Endothelial cell of umbilical vein (primary cell): Measurements from ENCODE around the gene TMEM129. TPM values are rescaled to one million over a fixed set of nuclear protein-coding genes. Genes with fewer than 3 reads are reported as not detected.

ENCODE experiments used
- BruUV-seq: library from RNA; stranded (reverse); fragments of 400-500 nt; replicated peaks from 2 replicates; lab custom pipeline; 2021; lab: Mats Ljungman, UMichigan
- CTCF ChIA-PET: fragments of 300-600, 350-600 bp; sonication (Branson Sonifier 250); formaldehyde crosslinking; loops from one replicate; lab custom pipeline; 2021; ENCODE audit warnings: antibody characterized with exemption, inconsistent platforms; lab: Charles Lee
- POLR2A ChIA-PET: fragments of 300-600, 350-600 bp; sonication (Branson Sonifier 250); formaldehyde crosslinking; loops from one replicate; lab custom pipeline; 2021; ENCODE audit warnings: antibody characterized with exemption, inconsistent platforms; lab: Charles Lee
- DNase-seq: peaks from one replicate; pipeline ENCODE4 v3.0.0-alpha.2; 2011; ENCODE audit warnings: low read depth, low spot score
- FAIRE-seq: peaks from 2 replicates; lab custom pipeline; 2011; peaks lifted over from hg19 to GRCh38; lab: Jason Lieb, UNC
- H2AFZ ChIP-seq: 2 replicates; pipeline ENCODE4 v1.6.0; 2012; ENCODE audit warnings: low read depth, low read length, control low read depth, inconsistent platforms
- H3K27ac ChIP-seq: 2 replicates; pipeline ENCODE4 v1.5.1; 2011; ENCODE audit warnings: low read depth, mild to moderate bottlenecking, control low read depth, low read length, moderate library complexity; ENCODE audit not compliant: insufficient read depth
- H3K27me3 ChIP-seq, 2 experiments: 2 replicates each; pipeline versions ENCODE4 v1.6.0 to v1.6.1; 2011; ENCODE audit warnings: low read length in 2 of 2, mixed read lengths in 1 of 2; ENCODE audit not compliant: control insufficient read depth in 2 of 2, insufficient read depth in 2 of 2
- H3K36me3 ChIP-seq, 2 experiments: 2 replicates in 1 of 2; 3 replicates in 1 of 2; pipeline ENCODE4 v1.5.1; 2011; ENCODE audit warnings: low read length in 2 of 2, mild to moderate bottlenecking in 1 of 2, moderate library complexity in 1 of 2; ENCODE audit not compliant: control insufficient read depth in 2 of 2, insufficient read depth in 2 of 2; ENCODE audit errors: extremely low read depth in 1 of 2
- H3K4me1 ChIP-seq: 3 replicates; pipeline ENCODE4 v1.5.1; 2011; ENCODE audit warnings: mild to moderate bottlenecking, low read length; ENCODE audit not compliant: control insufficient read depth, insufficient read depth; ENCODE audit errors: extremely low read depth
- H3K4me2 ChIP-seq: 2 replicates; pipeline ENCODE4 v1.6.1; 2011; ENCODE audit warnings: low read length, control low read depth, mixed read lengths; ENCODE audit not compliant: insufficient read depth
- H3K4me3 ChIP-seq, 3 experiments: fragments of 200-600 bp in 1 of 3; sonication (generic), shearing (Covaris generic) in 1 of 3; replicated peaks in 1 of 3; 2 replicates each; pipeline ENCODE4 v1.5.1; 2011 to 2016; ENCODE audit warnings: control low read depth in 3 of 3, low read length in 3 of 3, mild to moderate bottlenecking in 2 of 3, inconsistent platforms in 1 of 3, low read depth in 1 of 3, moderate library complexity in 1 of 3; ENCODE audit not compliant: insufficient read depth in 1 of 3
- H3K79me2 ChIP-seq: 2 replicates; pipeline ENCODE4 v1.6.0; 2012; ENCODE audit warnings: low read length, inconsistent platforms; ENCODE audit not compliant: control insufficient read depth, insufficient read depth
- H3K9ac ChIP-seq: replicated peaks from 2 replicates; pipeline ENCODE3; 2011; ENCODE audit warnings: low read length, control low read depth; ENCODE audit not compliant: insufficient read depth; ENCODE audit errors: extremely low read depth
- H3K9me1 ChIP-seq: replicated peaks from 3 replicates; pipeline ENCODE4 v1.6.0; 2011; ENCODE audit warnings: mild to moderate bottlenecking, low read length; ENCODE audit not compliant: control insufficient read depth, insufficient read depth; ENCODE audit errors: extremely low read depth
- H3K9me3 ChIP-seq: replicated peaks from 2 replicates; pipeline ENCODE4 v1.5.1; 2012; ENCODE audit warnings: low read length, inconsistent platforms; ENCODE audit not compliant: control insufficient read depth, insufficient read depth
- H4K20me1 ChIP-seq: replicated peaks from 2 replicates; pipeline ENCODE3; 2011; ENCODE audit warnings: mild to moderate bottlenecking, low read length; ENCODE audit not compliant: control insufficient read depth, insufficient read depth; ENCODE audit errors: extremely low read depth
- CTCF ChIP-seq, 2 donors: IDR thresholded peaks; 1 replicate in 1 of 2; 2 replicates in 1 of 2; pipeline ENCODE4 v1.5.1; 2011; ENCODE audit warnings: low read length in 2 of 2, mild to moderate bottlenecking in 2 of 2, moderate library complexity in 2 of 2, control low read depth in 1 of 2, inconsistent platforms in 1 of 2, low read depth in 1 of 2; ENCODE audit not compliant: insufficient read depth in 1 of 2; ENCODE audit errors: extremely low read depth in 1 of 2
- EZH2 ChIP-seq: IDR thresholded peaks from 2 replicates; pipeline ENCODE4 v1.6.1; 2012; ENCODE audit warnings: borderline replicate concordance, low read depth, mild to moderate bottlenecking, moderate library complexity, low read length, inconsistent platforms; ENCODE audit not compliant: severe bottlenecking
- FOS ChIP-seq: IDR thresholded peaks from 2 replicates; pipeline ENCODE4 v1.6.1; 2011; ENCODE audit warnings: mild to moderate bottlenecking, low read length, moderate library complexity, borderline replicate concordance; ENCODE audit not compliant: insufficient read depth
- GATA2 ChIP-seq: IDR thresholded peaks from 2 replicates; pipeline ENCODE4 v1.7.0; 2011; ENCODE audit warnings: low read depth, mild to moderate bottlenecking, moderate library complexity, mixed read lengths, low read length; ENCODE audit not compliant: insufficient read length, insufficient read depth
- JUN ChIP-seq: IDR thresholded peaks from 2 replicates; pipeline ENCODE4 v1.6.1; 2011; ENCODE audit warnings: borderline replicate concordance, low read depth; ENCODE audit not compliant: insufficient read length, insufficient read depth
- MAX ChIP-seq: IDR thresholded peaks from 2 replicates; pipeline ENCODE4 v1.6.1; 2011; ENCODE audit not compliant: insufficient read depth, insufficient read length
- POLR2AphosphoS5 ChIP-seq: IDR thresholded peaks from 2 replicates; pipeline ENCODE4 v1.6.1; 2012; ENCODE audit warnings: low read depth, mild to moderate bottlenecking, control low read depth, low read length, moderate library complexity; ENCODE audit not compliant: insufficient read depth
- dilution Hi-C: fragments of 300-500 bp; cut with MboI; formaldehyde crosslinking; loops from one replicate; pipeline ENCODE4 v1.15.0; 2019; ENCODE audit warnings: low sequenced_read_pairs; ENCODE audit not compliant: extremely low pct_ligation_motif_present
- intact Hi-C: fragments of 100-400 bp; cut with micrococcal nuclease; formaldehyde crosslinking; loops from one replicate; pipeline ENCODE4 v1.10.0; 2022
- polyA plus RNA-seq, 4 experiments: library from polyadenylated mRNA; depleted of rRNA in 3 of 4; stranded (reverse) in 3 of 4; unstranded in 1 of 4; fragments of >200 nt; gene quantifications; 2 replicates each; pipeline versions ENCODE4 v1.2.1 to v1.2.3, GENCODE V29; 2011 to 2012; ENCODE audit warnings: missing spikeins in 1 of 4
- total RNA-seq: library from RNA; stranded (reverse); gene quantifications from 2 replicates; pipeline ENCODE4 v1.2.3, GENCODE V29; 2021

Gene TMEM129
- total and polyA plus RNA-seq, 2 donors (not counting 3 experiments of a cell fraction or from before 2014, with no cell fraction given) = 23.2 to 33.2 TPM

DNA sequence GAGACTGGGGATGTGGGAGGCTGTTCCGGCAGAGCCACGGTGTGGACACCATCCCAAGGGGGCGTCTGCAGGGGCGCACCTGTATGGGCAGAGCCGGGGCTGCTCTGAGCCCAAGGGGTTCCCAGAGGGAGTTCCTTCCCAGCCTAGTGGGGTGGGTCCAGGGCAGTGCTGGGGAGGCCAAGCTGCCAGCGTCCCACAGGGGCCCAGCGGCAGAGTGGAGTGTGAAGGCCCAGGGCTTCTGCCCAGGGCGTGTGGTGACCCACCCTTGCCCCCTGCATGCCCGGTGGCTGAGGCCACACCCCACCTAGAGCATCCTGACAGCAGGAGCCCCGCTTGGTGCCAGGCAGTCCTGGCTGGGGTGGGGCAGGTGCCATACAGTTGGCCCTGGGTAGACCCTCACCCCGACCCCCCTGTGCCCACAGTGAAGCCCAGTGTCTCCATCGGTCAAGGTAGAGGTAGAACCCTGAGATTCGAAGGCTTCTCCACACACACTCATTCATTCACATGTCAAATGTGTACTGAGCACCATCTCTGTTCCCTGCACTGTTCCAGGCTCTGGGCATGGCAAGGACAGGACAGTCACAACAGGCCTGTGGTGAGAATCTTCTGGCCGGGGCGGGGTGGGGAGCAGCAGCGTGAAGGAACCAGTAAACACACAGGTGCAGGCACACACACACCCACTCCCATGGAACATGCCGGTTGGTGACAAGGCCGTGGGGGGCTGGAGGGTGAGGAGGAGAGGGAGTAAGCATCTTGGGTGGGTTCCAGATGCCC, 29.4 kb upstream of the TMEM129 start:
- Histone ChIP-seq H3K27me3 (no peaks in the 10 kb centered on the region), H3K9ac (no peak overlapping the region), H3K9me3 (no peaks in the 10 kb centered on the region), H4K20me1 (no peaks in the 10 kb centered on the region), H3K9me1 (no peaks in the 10 kb centered on the region), H2AFZ (no peak overlapping the region), H3K4me1 (peaks cover 4% of the 10 kb centered on the region), H3K27ac (no peak overlapping the region), H3K36me3 (no peaks in the 10 kb centered on the region), H3K79me2 (no peaks in the 10 kb centered on the region), H3K4me2 (no peak overlapping the region), H3K4me3 (no peak overlapping the region)
- dilution Hi-C loops = no loop called here
- DNase-seq = no peak
- BruUV-seq = no TSS peak
- no peak for FAIRE-seq
- ChIA-PET POLR2A (no interaction called here), CTCF (no interaction called here)
- intact Hi-C loops = no loop called here
- TF ChIP-seq MAX = no peak

DNA sequence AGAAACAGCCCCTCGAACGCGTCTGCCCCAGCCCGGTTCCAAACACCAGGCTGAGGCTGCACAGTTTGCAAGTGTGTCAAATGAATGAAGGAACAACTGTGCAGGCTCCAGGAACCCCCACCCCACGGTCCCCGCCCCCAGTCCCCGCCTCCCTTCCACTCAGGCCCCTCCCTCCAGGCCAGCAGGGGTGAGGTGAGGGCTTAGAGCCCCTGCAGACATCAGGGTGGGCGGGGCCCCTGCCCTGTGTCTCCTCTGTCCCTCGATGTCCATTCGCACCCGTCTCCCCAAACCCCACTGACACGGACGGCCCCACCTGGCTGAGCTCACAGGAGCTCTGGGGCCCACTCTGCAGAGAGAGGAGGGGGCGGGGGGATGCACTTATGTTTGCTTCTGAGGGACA, 28.7 kb upstream of the TMEM129 start:
- H3K9me3 ChIP-seq = no peaks in the 10 kb centered on the region
- H3K27me3 ChIP-seq = no peaks in the 10 kb centered on the region
- no peak overlapping the region for H2AFZ ChIP-seq
- H3K4me1 ChIP-seq = peaks cover 4% of the 10 kb centered on the region
- H3K9me1 ChIP-seq = no peaks in the 10 kb centered on the region
- H4K20me1 ChIP-seq = no peaks in the 10 kb centered on the region
- DNase-seq (no peak), FAIRE-seq (no peak)
- H3K4me3 ChIP-seq = no peak overlapping the region
- no peak overlapping the region for H3K27ac ChIP-seq
- no peaks in the 10 kb centered on the region for H3K79me2 ChIP-seq
- dilution Hi-C loops = no loop called here
- no TSS peak for BruUV-seq
- no peaks in the 10 kb centered on the region for H3K36me3 ChIP-seq
- no peak overlapping the region for H3K9ac ChIP-seq
- POLR2A ChIA-PET = no interaction called here
- intact Hi-C loops = loop anchor here (5.0 kb wide), 1 partner anchor 42 kb away; the partner anchor contains the start of gene FGFR3
- CTCF ChIA-PET = no interaction called here
- TF ChIP-seq FOS = no peak
- no peak for TF ChIP-seq CTCF (IDR thresholded peaks at IDR 0.05; ENCODE audit: extremely low read depth in 1 of 2, insufficient read depth in 1 of 2, low read depth in 1 of 2, low read length in 2 of 2)
- TF ChIP-seq GATA2 = no peak
- no peak for TF ChIP-seq JUN
- no peak for TF ChIP-seq POLR2AphosphoS5
- TF ChIP-seq EZH2 = no peak
- H3K4me2 ChIP-seq = no peak overlapping the region
